Myocyte (in vitro differentiated cells): Measurements from ENCODE around the gene DLGAP1. TPM values are rescaled to one million over a fixed set of nuclear protein-coding genes. Genes with fewer than 3 reads are reported as not detected.

ENCODE experiments used
- microRNA-seq: library from miRNA; unstranded; fragments of <30 nt; microRNA quantifications from one replicate; pipeline ENCODE4, GENCODE V29; 2016
- total RNA-seq: library from RNA; depleted of rRNA; stranded (reverse); fragments of >200 nt; gene quantifications from 2 replicates; pipeline ENCODE4 v1.2.3, GENCODE V29; 2014

Gene DLGAP1
- total RNA-seq, 1 donor from 2014 or later, result 0.75 TPM

Small RNA genes within 50 kb of the gene (microRNA-seq; reads per million reads assigned to microRNA genes)
- not detected for gene MIR6718
